Esophagus squamous epithelium (tissue), 4 donors: ENCODE measurements around the gene COCH.

Experiments used
- POLR2A ChIP-seq, 4 donors: fragments of 450-650 bp; IDR thresholded peaks; one replicate each; pipeline ENCODE4 v1.6.1; 2017; ENCODE audit warnings: antibody characterized with exemption in 4 of 4, mild to moderate bottlenecking in 4 of 4, moderate library complexity in 3 of 4
- TF ChIP-seq, protein P1 (sequence below), 6 experiments: fragments of 450-650 bp in 4 of 6; fragments of 200-600 bp in 2 of 6; sonication (generic) in 2 of 6; IDR thresholded peaks; one replicate each; pipeline ENCODE4 v1.5.1; 2016 to 2019; ENCODE audit warnings: antibody characterized with exemption in 6 of 6, mild to moderate bottlenecking in 4 of 6, moderate library complexity in 4 of 6

DNA sequence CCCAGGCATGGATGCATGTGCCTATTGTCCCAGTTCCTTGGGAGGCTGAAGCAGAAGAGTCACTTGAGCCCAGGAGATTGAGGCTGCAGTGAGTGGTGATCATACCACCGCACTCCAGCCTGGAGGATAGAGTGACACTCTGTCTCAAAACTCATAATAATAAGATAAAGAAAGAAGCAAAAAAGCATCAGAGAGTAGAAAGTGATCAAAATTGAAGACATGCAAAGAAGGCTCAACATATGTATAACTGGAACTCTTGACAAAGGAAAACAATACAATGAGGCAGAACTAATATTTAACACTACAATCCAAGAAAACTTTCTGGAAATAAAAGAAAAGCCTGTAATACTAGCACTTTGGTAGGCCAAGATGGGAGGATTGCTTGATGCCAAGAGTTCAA is 48.3 kb upstream of the COCH start:
- TF ChIP-seq, protein P1, sequence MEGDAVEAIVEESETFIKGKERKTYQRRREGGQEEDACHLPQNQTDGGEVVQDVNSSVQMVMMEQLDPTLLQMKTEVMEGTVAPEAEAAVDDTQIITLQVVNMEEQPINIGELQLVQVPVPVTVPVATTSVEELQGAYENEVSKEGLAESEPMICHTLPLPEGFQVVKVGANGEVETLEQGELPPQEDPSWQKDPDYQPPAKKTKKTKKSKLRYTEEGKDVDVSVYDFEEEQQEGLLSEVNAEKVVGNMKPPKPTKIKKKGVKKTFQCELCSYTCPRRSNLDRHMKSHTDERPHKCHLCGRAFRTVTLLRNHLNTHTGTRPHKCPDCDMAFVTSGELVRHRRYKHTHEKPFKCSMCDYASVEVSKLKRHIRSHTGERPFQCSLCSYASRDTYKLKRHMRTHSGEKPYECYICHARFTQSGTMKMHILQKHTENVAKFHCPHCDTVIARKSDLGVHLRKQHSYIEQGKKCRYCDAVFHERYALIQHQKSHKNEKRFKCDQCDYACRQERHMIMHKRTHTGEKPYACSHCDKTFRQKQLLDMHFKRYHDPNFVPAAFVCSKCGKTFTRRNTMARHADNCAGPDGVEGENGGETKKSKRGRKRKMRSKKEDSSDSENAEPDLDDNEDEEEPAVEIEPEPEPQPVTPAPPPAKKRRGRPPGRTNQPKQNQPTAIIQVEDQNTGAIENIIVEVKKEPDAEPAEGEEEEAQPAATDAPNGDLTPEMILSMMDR (IDR thresholded peaks at IDR 0.05): no peak
- TF ChIP-seq POLR2A (IDR thresholded peaks at IDR 0.05): no peak
